ENCODE data around the gene TMEM259. TPM values are rescaled to one million over a fixed set of nuclear protein-coding genes. Genes with fewer than 3 reads are reported as not detected.

The TMEM259 gene
- total and polyA plus RNA-seq, 7 experiments from 2014 or later = 40.7 to 347 (median 302) TPM

DNA sequence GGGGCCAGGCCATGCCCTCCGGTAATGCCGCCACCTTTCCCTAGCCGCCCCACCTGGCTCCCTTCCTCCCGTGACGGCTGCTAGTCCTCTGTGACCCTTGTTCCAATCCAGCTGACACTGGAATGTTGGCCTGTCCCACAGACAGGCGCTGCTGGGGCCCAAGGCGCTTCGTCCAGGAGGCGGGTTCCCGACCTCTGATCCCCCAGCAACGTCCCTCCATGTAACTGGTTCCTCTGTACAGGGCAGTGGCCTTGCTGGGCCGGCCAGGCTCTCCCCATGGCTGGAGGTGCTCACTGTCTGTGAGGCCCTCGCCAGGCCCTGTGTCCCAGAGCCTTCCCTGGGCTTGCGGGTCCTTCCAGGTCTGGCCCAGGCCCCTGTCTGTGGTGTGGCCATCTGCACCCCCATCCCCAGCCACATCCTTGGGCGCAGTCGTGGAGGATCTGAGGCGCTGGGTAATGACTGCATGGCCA, 27.5 kb downstream of the TMEM259 start:
- H3K27ac Mint-ChIP-seq = peak overlapping the region in 2 of 9 donors; percentile 52 to 54
- H3K4me3 Mint-ChIP-seq = peak overlapping the region in 1 of 10 donors; percentile 58
- H3K27me3 Mint-ChIP-seq = peaks cover 0 to 20% (median 5%) of the 10 kb centered on the region in 5 donors
- ATAC-seq (no peak), DNase-seq (no peak)
- no peaks in the 10 kb centered on the region for H3K9me3 Mint-ChIP-seq
- H3K4me1 Mint-ChIP-seq = peaks cover 6 to 8% (median 7%) of the 10 kb centered on the region in 7 donors
- POLR2A ChIA-PET = no interaction called here
- no peak overlapping the region for H3K27ac ChIP-seq (ENCODE audit: low read depth, low read length)
- H3K36me3 Mint-ChIP-seq = peaks cover 0 to 5% (median 0%) of the 10 kb centered on the region in 5 donors
- no peaks in the 10 kb centered on the region for H3K9me3 ChIP-seq (ENCODE audit: control insufficient read depth in 2 of 3, low read length in 3 of 3)
- CTCF ChIA-PET = no interaction called here
- peaks cover 14 to 18% of the 10 kb centered on the region in 2 donors for H3K4me1 ChIP-seq (ENCODE audit: control insufficient read depth in 2 of 2, insufficient read depth in 2 of 2, low read length in 2 of 2)
- no peak overlapping the region for H3K4me3 ChIP-seq (ENCODE audit: low read length)
- H3K36me3 ChIP-seq (ENCODE audit: control insufficient read depth in 2 of 3, insufficient read depth in 3 of 3, low read length in 3 of 3) = peaks cover 0 to 58% (median 0%) of the 10 kb centered on the region in 3 experiments
- intact Hi-C loops (cut with micrococcal nuclease) = no loop called here
- H3K27me3 ChIP-seq (ENCODE audit: control insufficient read depth in 2 of 2, insufficient read depth in 2 of 2, low read length in 2 of 2) = no peaks in the 10 kb centered on the region

GRCh38 chr19:992670-993055, 28.3 kb downstream of the TMEM259 start:
- H3K4me3 ChIP-seq (ENCODE audit: low read length) = no peak overlapping the region
- Mint-ChIP-seq H3K9me3 (no peaks in the 10 kb centered on the region), H3K27ac (peak overlapping the region in 1 of 9 donors; percentile 67), H3K27me3 (peaks cover 0 to 13% (median 0%) of the 10 kb centered on the region in 5 donors), H3K36me3 (peaks cover 0 to 6% (median 0%) of the 10 kb centered on the region in 5 donors), H3K4me3 (no peak overlapping the region), H3K4me1 (peaks cover 6 to 10% (median 7%) of the 10 kb centered on the region in 7 donors)
- intact Hi-C loops (cut with micrococcal nuclease) = no loop called here
- no peaks in the 10 kb centered on the region for H3K27me3 ChIP-seq (ENCODE audit: control insufficient read depth in 2 of 2, insufficient read depth in 2 of 2, low read length in 2 of 2)
- no peaks in the 10 kb centered on the region for H3K9me3 ChIP-seq (ENCODE audit: control insufficient read depth in 2 of 3, low read length in 3 of 3)
- ATAC-seq (no peak), DNase-seq (no peak)
- H3K27ac ChIP-seq (ENCODE audit: low read depth, low read length) = no peak overlapping the region
- peaks cover 14 to 18% of the 10 kb centered on the region in 2 donors for H3K4me1 ChIP-seq (ENCODE audit: control insufficient read depth in 2 of 2, insufficient read depth in 2 of 2, low read length in 2 of 2)
- ChIA-PET CTCF (no interaction called here), POLR2A (no interaction called here)
- peaks cover 0 to 66% (median 0%) of the 10 kb centered on the region in 3 experiments for H3K36me3 ChIP-seq (ENCODE audit: control insufficient read depth in 2 of 3, insufficient read depth in 3 of 3, low read length in 3 of 3)

DNA sequence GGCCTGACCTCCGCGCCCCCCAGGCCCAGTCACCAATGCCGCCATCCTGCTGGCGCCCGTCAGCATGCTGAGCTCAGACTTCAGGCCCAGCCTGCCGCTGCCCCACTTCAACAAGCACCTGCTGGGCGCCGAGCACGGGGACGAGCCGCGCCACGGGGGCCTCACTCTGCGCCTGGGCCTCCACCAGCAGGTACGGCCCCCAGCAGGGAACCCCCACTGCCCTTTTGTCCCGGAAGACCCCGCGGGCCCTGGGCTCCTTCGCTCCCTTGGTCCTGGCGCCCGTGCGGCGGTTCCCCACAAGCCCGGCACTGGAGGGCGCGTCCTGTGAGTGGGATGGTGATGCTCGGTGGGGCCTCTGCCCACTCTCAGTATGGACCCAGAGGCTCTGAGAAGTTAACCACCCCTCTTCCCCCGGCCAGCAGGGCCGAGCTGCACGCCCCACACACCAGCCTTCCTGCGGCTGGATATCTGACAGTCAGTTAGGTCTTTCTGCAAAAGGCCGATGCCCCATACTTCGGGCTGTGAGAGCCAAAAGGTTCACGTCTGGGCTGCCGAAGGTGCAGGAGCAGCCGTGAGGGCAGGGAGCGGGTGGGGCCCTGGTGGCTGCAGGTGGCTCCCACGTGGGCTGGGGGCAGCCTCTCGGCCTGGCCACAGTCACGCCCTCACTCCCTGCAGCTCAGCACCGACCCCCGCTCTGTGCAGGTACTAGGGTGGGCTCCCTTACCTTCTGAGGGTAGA, 28.8 kb downstream of the TMEM259 start:
- Histone ChIP-seq H3K4me3 (ENCODE audit: low read length) (no peak overlapping the region), H3K27me3 (ENCODE audit: control insufficient read depth in 2 of 2, insufficient read depth in 2 of 2, low read length in 2 of 2) (no peaks in the 10 kb centered on the region), H3K36me3 (ENCODE audit: control insufficient read depth in 2 of 3, insufficient read depth in 3 of 3, low read length in 3 of 3) (peaks cover 0 to 71% (median 0%) of the 10 kb centered on the region in 3 experiments), H3K4me1 (ENCODE audit: control insufficient read depth in 2 of 2, insufficient read depth in 2 of 2, low read length in 2 of 2) (peaks cover 12 to 13% of the 10 kb centered on the region in 2 donors), H3K27ac (ENCODE audit: low read depth, low read length) (no peak overlapping the region), H3K9me3 (ENCODE audit: control insufficient read depth in 2 of 3, low read length in 3 of 3) (no peaks in the 10 kb centered on the region)
- peaks cover 0 to 9% (median 0%) of the 10 kb centered on the region in 5 donors for H3K27me3 Mint-ChIP-seq
- H3K27ac Mint-ChIP-seq = no peak overlapping the region
- H3K4me1 Mint-ChIP-seq = peaks cover 6 to 10% (median 7%) of the 10 kb centered on the region in 7 donors
- DNase-seq = no peak
- intact Hi-C loops (cut with micrococcal nuclease) = no loop called here
- ChIA-PET POLR2A (no interaction called here), CTCF (no interaction called here)
- H3K36me3 Mint-ChIP-seq = peaks cover 0 to 6% (median 0%) of the 10 kb centered on the region in 5 donors
- ATAC-seq = no peak
- H3K9me3 Mint-ChIP-seq = no peaks in the 10 kb centered on the region
- no peak overlapping the region for H3K4me3 Mint-ChIP-seq

DNA sequence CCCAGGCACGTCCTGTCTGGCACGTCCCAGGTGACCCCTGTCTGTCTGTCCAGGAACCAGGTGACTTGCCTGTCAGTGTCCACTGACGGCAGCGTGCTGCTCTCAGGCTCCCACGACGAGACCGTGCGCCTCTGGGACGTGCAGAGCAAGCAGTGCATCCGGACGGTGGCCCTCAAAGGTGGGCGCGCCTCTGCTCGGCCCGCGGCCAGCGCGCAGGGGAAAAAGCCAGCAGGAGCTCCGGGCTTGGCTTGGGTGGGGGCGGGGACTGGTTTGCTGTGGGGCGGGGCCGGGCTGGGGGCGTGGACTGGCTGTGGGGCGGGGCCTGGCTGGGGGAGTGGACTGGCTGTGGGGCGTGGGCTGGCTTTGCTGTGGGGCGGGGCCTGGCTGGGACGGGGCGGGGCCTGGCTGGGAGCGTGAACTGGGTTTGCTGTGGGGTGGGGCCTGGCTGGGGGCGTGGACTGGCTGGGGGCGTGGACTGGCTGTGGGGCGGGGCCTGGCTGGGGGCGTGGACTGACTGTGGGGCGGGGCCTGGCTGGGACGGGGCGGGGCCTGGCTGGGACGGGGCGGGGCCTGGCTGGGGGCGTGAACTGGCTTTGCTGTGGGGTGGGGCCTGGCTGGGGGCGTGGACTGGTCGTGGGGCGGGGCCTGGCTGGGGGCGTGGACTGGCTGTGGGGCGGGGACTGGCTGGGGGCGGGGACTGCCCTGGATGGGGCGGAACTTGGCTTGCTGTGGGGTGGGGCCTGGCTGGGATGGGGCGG, 29.6 kb downstream of the TMEM259 start:
- H3K36me3 Mint-ChIP-seq = peaks cover 0 to 8% (median 0%) of the 10 kb centered on the region in 5 donors
- Histone ChIP-seq H3K4me3 (ENCODE audit: low read length) (no peak overlapping the region), H3K27me3 (ENCODE audit: control insufficient read depth in 2 of 2, insufficient read depth in 2 of 2, low read length in 2 of 2) (no peaks in the 10 kb centered on the region), H3K9me3 (ENCODE audit: control insufficient read depth in 2 of 3, low read length in 3 of 3) (no peaks in the 10 kb centered on the region), H3K4me1 (ENCODE audit: control insufficient read depth in 2 of 2, insufficient read depth in 2 of 2, low read length in 2 of 2) (peaks cover 5 to 10% of the 10 kb centered on the region in 2 donors), H3K36me3 (ENCODE audit: control insufficient read depth in 2 of 3, insufficient read depth in 3 of 3, low read length in 3 of 3) (peaks cover 0 to 77% (median 0%) of the 10 kb centered on the region in 3 experiments), H3K27ac (ENCODE audit: low read depth, low read length) (peak overlapping the region; percentile 12)
- intact Hi-C loops (cut with micrococcal nuclease) = no loop called here
- peaks cover 0 to 2% (median 0%) of the 10 kb centered on the region in 5 donors for H3K27me3 Mint-ChIP-seq
- H3K9me3 Mint-ChIP-seq = no peaks in the 10 kb centered on the region
- CTCF ChIA-PET = no interaction called here
- H3K4me1 Mint-ChIP-seq = peaks cover under 1 to 6% (median 2%) of the 10 kb centered on the region in 7 donors
- POLR2A ChIA-PET = interaction anchor here (0.8 kb wide), 1 partner anchor 180 kb away, joined by 3 read pairs; no protein-coding TSS in a partner anchor
- H3K4me3 Mint-ChIP-seq = no peak overlapping the region
- ATAC-seq (peak; percentile 79), DNase-seq (peak in 7 of 9 donors; percentile 22 to 84 (median 31))
- no peak overlapping the region for H3K27ac Mint-ChIP-seq

GRCh38 chr19:990746-991145, 30.2 kb downstream of the TMEM259 start:
- intact Hi-C loops (cut with micrococcal nuclease) = no loop called here
- peaks cover 0 to 4% of the 10 kb centered on the region in 2 donors for H3K4me1 ChIP-seq (ENCODE audit: control insufficient read depth in 2 of 2, insufficient read depth in 2 of 2, low read length in 2 of 2)
- no peak for DNase-seq
- Mint-ChIP-seq H3K9me3 (no peaks in the 10 kb centered on the region), H3K4me1 (peaks cover 0 to 4% (median under 1%) of the 10 kb centered on the region in 7 donors), H3K27me3 (no peaks in the 10 kb centered on the region), H3K4me3 (no peak overlapping the region), H3K27ac (no peak overlapping the region), H3K36me3 (peaks cover 0 to 8% (median 0%) of the 10 kb centered on the region in 5 donors)
- H3K36me3 ChIP-seq (ENCODE audit: control insufficient read depth in 2 of 3, insufficient read depth in 3 of 3, low read length in 3 of 3) = peaks cover 0 to 83% (median 0%) of the 10 kb centered on the region in 3 experiments
- no peaks in the 10 kb centered on the region for H3K27me3 ChIP-seq (ENCODE audit: control insufficient read depth in 2 of 2, insufficient read depth in 2 of 2, low read length in 2 of 2)
- POLR2A ChIA-PET = interaction anchor here (0.8 kb wide), 1 partner anchor 181 kb away, joined by 3 read pairs; no protein-coding TSS in a partner anchor
- H3K9me3 ChIP-seq (ENCODE audit: control insufficient read depth in 2 of 3, low read length in 3 of 3) = no peaks in the 10 kb centered on the region
- peak overlapping the region; percentile 12 for H3K27ac ChIP-seq (ENCODE audit: low read depth, low read length)
- no peak for ATAC-seq
- no peak overlapping the region for H3K4me3 ChIP-seq (ENCODE audit: low read length)
- CTCF ChIA-PET = no interaction called here

- intact Hi-C loops (cut with micrococcal nuclease) = no loop called here
- Mint-ChIP-seq H3K27ac (no peak overlapping the region), H3K27me3 (no peaks in the 10 kb centered on the region), H3K36me3 (peaks cover 0 to 8% (median 0%) of the 10 kb centered on the region in 5 donors), H3K9me3 (no peaks in the 10 kb centered on the region), H3K4me3 (no peak overlapping the region), H3K4me1 (peaks cover 1 to 8% (median 5%) of the 10 kb centered on the region in 7 donors)
- ChIA-PET POLR2A (no interaction called here), CTCF (no interaction called here)
- no peaks in the 10 kb centered on the region for H3K27me3 ChIP-seq (ENCODE audit: control insufficient read depth in 2 of 2, insufficient read depth in 2 of 2, low read length in 2 of 2)
- H3K4me3 ChIP-seq (ENCODE audit: low read length) = no peak overlapping the region
- no peak overlapping the region for H3K27ac ChIP-seq (ENCODE audit: low read depth, low read length)
- ATAC-seq (no peak), DNase-seq (no peak)
- peaks cover 0 to 84% (median 0%) of the 10 kb centered on the region in 3 experiments for H3K36me3 ChIP-seq (ENCODE audit: control insufficient read depth in 2 of 3, insufficient read depth in 3 of 3, low read length in 3 of 3)
- H3K9me3 ChIP-seq (ENCODE audit: control insufficient read depth in 2 of 3, low read length in 3 of 3) = no peaks in the 10 kb centered on the region
- no peaks in the 10 kb centered on the region for H3K4me1 ChIP-seq (ENCODE audit: control insufficient read depth in 2 of 2, insufficient read depth in 2 of 2, low read length in 2 of 2)
These were observed 30.8 kb downstream of the TMEM259 start for GRCh38 chr19:990119-990571.

Measured in naive thymus-derived CD4-positive, alpha-beta T cell (primary cell).